GM12878 (cell line): ENCODE results near the gene LCA5. TPM values are rescaled to one million over a fixed set of nuclear protein-coding genes. Genes with fewer than 3 reads are reported as not detected.

Source experiments
- ATAC-seq: fragments of 200-7000 bp; cut with Tn5 transposase; 3 replicates; pipeline ENCODE4 v1.9.1; 2020; ENCODE audit warnings: mild to moderate bottlenecking, moderate library complexity
- BruUV-seq: library from RNA; stranded (reverse); fragments of 400-500 nt; replicated peaks from 2 replicates; lab custom pipeline; 2021; lab: Mats Ljungman, UMichigan
- CTCF ChIA-PET: fragments of 300-600 bp; sonication (Branson Sonifier 250); formaldehyde crosslinking; extraction: SDS; loops from one replicate; lab custom pipeline; 2021; ENCODE audit warnings: inconsistent platforms; lab: Yijun Ruan, JAX
- POLR2A ChIA-PET: fragments of 350-600 bp; formaldehyde crosslinking; extraction: SDS; loops from one replicate; lab custom pipeline; 2021; ENCODE audit warnings: inconsistent platforms; lab: Charles Lee
- RAD21 ChIA-PET: fragments of 300-600 bp; sonication (Branson Sonifier 250); formaldehyde crosslinking; loops from one replicate; lab custom pipeline; 2023; ENCODE audit warnings: antibody characterized with exemption; ENCODE audit not compliant: unreplicated experiment; lab: Charles Lee
- SMC1A ChIA-PET: fragments of 300-600 bp; sonication (Branson Sonifier 250); formaldehyde crosslinking; loops from one replicate; lab custom pipeline; 2023; ENCODE audit not compliant: unreplicated experiment, uncharacterized antibody; lab: Charles Lee
- DNase-seq: peaks from one replicate; pipeline ENCODE4 v3.0.0-alpha.2; 2011; ENCODE audit warnings: low read depth, low spot score
- FAIRE-seq: peaks from 3 replicates; lab custom pipeline; 2011; peaks lifted over from hg19 to GRCh38; lab: Jason Lieb, UNC
- H2AFZ ChIP-seq: 2 replicates; pipeline ENCODE4 v1.6.0; 2011; ENCODE audit warnings: low read depth, low read length, control low read depth; ENCODE audit not compliant: control insufficient read depth
- H3K27ac ChIP-seq: 2 replicates; pipeline ENCODE4 v1.5.1; 2011; ENCODE audit warnings: control low read depth; ENCODE audit not compliant: control insufficient read depth, insufficient read depth
- H3K27me3 ChIP-seq, 2 experiments: replicated peaks in 1 of 2; 2 replicates each; pipeline versions ENCODE4 v1.6.0 to v1.6.1; 2011; ENCODE audit warnings: low read length in 1 of 2; ENCODE audit not compliant: control insufficient read depth in 2 of 2, insufficient read depth in 2 of 2
- H3K36me3 ChIP-seq, 2 experiments: 2 replicates each; pipeline ENCODE4 v1.5.1; 2011; ENCODE audit warnings: low read length in 1 of 2; ENCODE audit not compliant: control insufficient read depth in 2 of 2, insufficient read depth in 2 of 2
- H3K4me1 ChIP-seq: 2 replicates; pipeline ENCODE4 v1.6.1; 2011; ENCODE audit warnings: mild to moderate bottlenecking, low read length, moderate library complexity, mixed read lengths; ENCODE audit not compliant: control insufficient read depth, insufficient read depth
- H3K4me2 ChIP-seq: 2 replicates; pipeline ENCODE4 v1.6.0; 2011; ENCODE audit warnings: control low read depth; ENCODE audit not compliant: control insufficient read depth, insufficient read depth
- H3K4me3 ChIP-seq: fragments of 200-600 bp; sonication (generic); 2 replicates; pipeline ENCODE4 v1.5.1; 2016
- H3K79me2 ChIP-seq: 2 replicates; pipeline ENCODE4 v1.6.0; 2011; ENCODE audit warnings: low read length; ENCODE audit not compliant: control insufficient read depth, insufficient read depth
- H3K9ac ChIP-seq: 2 replicates; pipeline ENCODE4 v1.8.0; 2011; ENCODE audit warnings: low read length, control low read depth, mixed read lengths; ENCODE audit not compliant: control insufficient read depth, insufficient read depth
- H3K9me3 ChIP-seq: replicated peaks from 3 replicates; pipeline ENCODE4 v1.5.1; 2011; ENCODE audit warnings: mild to moderate bottlenecking, low read length; ENCODE audit not compliant: control insufficient read depth, insufficient read depth
- H4K20me1 ChIP-seq: 2 replicates; pipeline ENCODE4 v1.6.0; 2011; ENCODE audit not compliant: control insufficient read depth, insufficient read depth
- ATF7 ChIP-seq: fragments of 450-650 bp; IDR thresholded peaks from 2 replicates; pipeline ENCODE4 v1.6.1; 2016; ENCODE audit warnings: low read depth, mild to moderate bottlenecking
- BCL11A ChIP-seq: IDR thresholded peaks from 2 replicates; pipeline ENCODE4 v1.6.1; 2011; ENCODE audit warnings: low read depth, low read length
- CBX5 ChIP-seq: sonication (generic); IDR thresholded peaks from 2 replicates; pipeline ENCODE4 v1.6.1; 2016; ENCODE audit warnings: low read depth, moderate library complexity, mild to moderate bottlenecking, inconsistent platforms
- FOS ChIP-seq: IDR thresholded peaks from 3 replicates; pipeline ENCODE4 v1.6.1; 2011; ENCODE audit warnings: borderline replicate concordance; ENCODE audit not compliant: insufficient read length; ENCODE audit errors: extremely low read depth
- HDAC6 ChIP-seq: fragments of 200-600 bp; sonication (generic); IDR thresholded peaks from one replicate; pipeline ENCODE4 v1.8.0; 2017; ENCODE audit warnings: antibody characterized with exemption; ENCODE audit not compliant: unreplicated experiment
- IKZF2 ChIP-seq, 2 experiments: fragments of 450-650 bp; IDR thresholded peaks; 2 replicates each; pipeline ENCODE4 v1.6.1; 2017; ENCODE audit warnings: mild to moderate bottlenecking in 2 of 2, moderate library complexity in 2 of 2
- IRF4 ChIP-seq: IDR thresholded peaks from 2 replicates; pipeline ENCODE4 v1.6.1; 2011; ENCODE audit warnings: low read depth, low read length
- KAT2A ChIP-seq: conservative IDR thresholded peaks from 2 replicates; pipeline ENCODE4 v1.6.1; 2011; ENCODE audit warnings: low read depth, low read length; ENCODE audit not compliant: control insufficient read depth
- KLF5 ChIP-seq: fragments of 450-650 bp; IDR thresholded peaks from 2 replicates; pipeline ENCODE4 v1.6.1; 2014; ENCODE audit warnings: mild to moderate bottlenecking; ENCODE audit not compliant: partially characterized antibody
- NR2C1 ChIP-seq: fragments of 450-650 bp; IDR thresholded peaks from 2 replicates; pipeline ENCODE4 v1.6.1; 2017; ENCODE audit warnings: antibody characterized with exemption, mild to moderate bottlenecking, moderate library complexity
- PML ChIP-seq: IDR thresholded peaks from 2 replicates; pipeline ENCODE4 v1.6.1; 2012; ENCODE audit warnings: low read length, inconsistent platforms
- SMC3 ChIP-seq: IDR thresholded peaks from 2 replicates; pipeline ENCODE4 v1.6.1; 2011; ENCODE audit warnings: low read length, improper control_type of control experiment, borderline replicate concordance
- SUZ12 ChIP-seq: fragments of 200-600 bp; sonication (generic); IDR thresholded peaks from one replicate; pipeline ENCODE4 v1.6.1; 2018; ENCODE audit warnings: antibody characterized with exemption, mild to moderate bottlenecking; ENCODE audit not compliant: unreplicated experiment
- TARDBP ChIP-seq: IDR thresholded peaks from 2 replicates; pipeline ENCODE4 v1.6.1; 2016; ENCODE audit warnings: borderline replicate concordance
- ZNF217 ChIP-seq: fragments of 450-650 bp; IDR thresholded peaks from 2 replicates; pipeline ENCODE4 v1.6.1; 2017; ENCODE audit warnings: antibody characterized with exemption, mild to moderate bottlenecking
- in situ Hi-C: fragments of 300-500 bp; cut with MboI; formaldehyde crosslinking; loops from 9 replicates; pipeline ENCODE4 v1.14.3; 2018; ENCODE audit warnings: mixed read lengths
- intact Hi-C: fragments of 100-400 bp; cut with micrococcal nuclease; formaldehyde crosslinking; loops from one replicate; pipeline ENCODE4 v1.14.2; 2022; ENCODE audit not compliant: unreplicated experiment
- polyA plus RNA-seq, 11 experiments: library from polyadenylated mRNA; depleted of rRNA in 4 of 11; unstranded in 6 of 11; stranded (reverse) in 5 of 11; fragments of >200 nt; fragmentation: Nextera tagmentation in 4 of 11; fragmentation: Illumina TruSeq in 1 of 11; extraction: Ambion mirVana in 4 of 11; extraction: Trizol in 1 of 11; gene quantifications; 1 replicate in 1 of 11; 2 replicates in 10 of 11; pipeline versions ENCODE4 v1.2.1 to v1.2.3, GENCODE V29; 2011 to 2016; ENCODE audit warnings: inconsistent platforms in 2 of 11, missing spikeins in 2 of 11, low read depth in 1 of 11
- total RNA-seq, 4 experiments: library from RNA; depleted of rRNA in 3 of 4; stranded (reverse); fragments of >200 nt in 3 of 4; fragmentation: Illumina TruSeq in 1 of 4; extraction: Trizol in 1 of 4; gene quantifications; 2 replicates each; pipeline versions ENCODE4 v1.2.1 to v1.2.3, GENCODE V29; 2013 to 2021
- TF ChIP-seq, protein P1 (sequence below): IDR thresholded peaks from 2 replicates; pipeline ENCODE4 v1.6.1; 2011; ENCODE audit warnings: borderline replicate concordance, low read depth, mild to moderate bottlenecking, moderate library complexity, mixed read lengths, low read length; ENCODE audit not compliant: insufficient read depth; ENCODE audit errors: extremely low read length
- TF ChIP-seq, protein P2 (sequence below): fragments of 450-650 bp; IDR thresholded peaks from 2 replicates; pipeline ENCODE4 v1.6.1; 2018; ENCODE audit warnings: mild to moderate bottlenecking, low read depth, moderate library complexity; ENCODE audit not compliant: partially characterized antibody
- TF ChIP-seq, protein P3 (sequence below): fragments of 450-650 bp; IDR thresholded peaks from 2 replicates; pipeline ENCODE4 v1.6.1; 2017; ENCODE audit warnings: borderline replicate concordance

Gene LCA5
- total and polyA plus RNA-seq, 10 of the 15 experiments (the other 5 are each of a cell fraction or from before 2014, with no cell fraction given): 0.13 to 0.45 (median 0.27) TPM

DNA sequence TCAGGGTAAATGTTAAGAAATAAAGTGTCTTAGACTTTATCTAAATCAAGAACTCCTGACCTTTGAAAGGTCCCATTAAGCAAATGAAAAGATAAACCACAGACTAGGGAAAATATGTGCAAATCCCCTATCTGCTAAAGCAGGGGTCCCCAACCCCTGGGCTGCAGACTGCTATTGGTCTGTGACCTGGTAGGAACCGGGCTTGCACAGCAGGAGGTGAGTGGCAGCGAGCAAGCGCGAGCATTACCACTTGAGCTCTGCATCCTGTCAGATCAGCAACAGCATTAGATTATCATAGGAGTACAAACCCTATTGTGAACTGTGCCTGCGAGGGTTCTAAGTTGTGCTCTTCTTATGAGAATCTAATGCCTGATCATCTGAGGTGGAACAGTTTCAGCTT, 42.4 kb downstream of the LCA5 start (continued):
- no peak for TF ChIP-seq HDAC6
- TF ChIP-seq, protein P1, sequence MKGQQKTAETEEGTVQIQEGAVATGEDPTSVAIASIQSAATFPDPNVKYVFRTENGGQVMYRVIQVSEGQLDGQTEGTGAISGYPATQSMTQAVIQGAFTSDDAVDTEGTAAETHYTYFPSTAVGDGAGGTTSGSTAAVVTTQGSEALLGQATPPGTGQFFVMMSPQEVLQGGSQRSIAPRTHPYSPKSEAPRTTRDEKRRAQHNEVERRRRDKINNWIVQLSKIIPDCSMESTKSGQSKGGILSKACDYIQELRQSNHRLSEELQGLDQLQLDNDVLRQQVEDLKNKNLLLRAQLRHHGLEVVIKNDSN: no peak
- TF ChIP-seq KLF5: no peak
- no peak for TF ChIP-seq ZNF217
- TF ChIP-seq KAT2A: no peak
- TF ChIP-seq NR2C1: no peak
- TF ChIP-seq, protein P2, sequence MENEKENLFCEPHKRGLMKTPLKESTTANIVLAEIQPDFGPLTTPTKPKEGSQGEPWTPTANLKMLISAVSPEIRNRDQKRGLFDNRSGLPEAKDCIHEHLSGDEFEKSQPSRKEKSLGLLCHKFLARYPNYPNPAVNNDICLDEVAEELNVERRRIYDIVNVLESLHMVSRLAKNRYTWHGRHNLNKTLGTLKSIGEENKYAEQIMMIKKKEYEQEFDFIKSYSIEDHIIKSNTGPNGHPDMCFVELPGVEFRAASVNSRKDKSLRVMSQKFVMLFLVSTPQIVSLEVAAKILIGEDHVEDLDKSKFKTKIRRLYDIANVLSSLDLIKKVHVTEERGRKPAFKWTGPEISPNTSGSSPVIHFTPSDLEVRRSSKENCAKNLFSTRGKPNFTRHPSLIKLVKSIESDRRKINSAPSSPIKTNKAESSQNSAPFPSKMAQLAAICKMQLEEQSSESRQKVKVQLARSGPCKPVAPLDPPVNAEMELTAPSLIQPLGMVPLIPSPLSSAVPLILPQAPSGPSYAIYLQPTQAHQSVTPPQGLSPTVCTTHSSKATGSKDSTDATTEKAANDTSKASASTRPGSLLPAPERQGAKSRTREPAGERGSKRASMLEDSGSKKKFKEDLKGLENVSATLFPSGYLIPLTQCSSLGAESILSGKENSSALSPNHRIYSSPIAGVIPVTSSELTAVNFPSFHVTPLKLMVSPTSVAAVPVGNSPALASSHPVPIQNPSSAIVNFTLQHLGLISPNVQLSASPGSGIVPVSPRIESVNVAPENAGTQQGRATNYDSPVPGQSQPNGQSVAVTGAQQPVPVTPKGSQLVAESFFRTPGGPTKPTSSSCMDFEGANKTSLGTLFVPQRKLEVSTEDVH: no peak
- TF ChIP-seq BCL11A: no peak
- no peak for TF ChIP-seq IRF4
- no peak for TF ChIP-seq IKZF2 (IDR thresholded peaks at IDR 0.05)
- no peak for TF ChIP-seq SUZ12

DNA sequence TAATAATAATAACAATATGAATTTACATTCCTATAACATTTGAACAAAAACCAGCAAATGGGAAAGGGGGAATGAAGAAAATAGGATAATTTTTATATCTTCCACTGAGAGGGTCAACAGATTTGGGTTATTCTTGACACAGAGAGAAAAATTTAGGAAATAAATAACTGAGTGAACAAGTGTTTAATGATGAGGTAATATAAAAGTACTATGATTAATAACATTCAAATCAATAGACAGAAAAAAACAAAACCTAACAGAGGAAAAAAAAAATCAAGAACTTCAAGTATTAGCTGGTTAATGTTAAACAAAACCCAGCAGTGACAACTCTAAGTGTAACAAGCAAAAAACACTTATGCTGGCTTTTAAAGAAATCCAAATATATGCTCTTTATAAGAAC, 66.5 kb downstream of the LCA5 start:
- ChIA-PET CTCF (no interaction called here), POLR2A (no interaction called here)
- no TSS peak for BruUV-seq
- TF ChIP-seq, protein P3, sequence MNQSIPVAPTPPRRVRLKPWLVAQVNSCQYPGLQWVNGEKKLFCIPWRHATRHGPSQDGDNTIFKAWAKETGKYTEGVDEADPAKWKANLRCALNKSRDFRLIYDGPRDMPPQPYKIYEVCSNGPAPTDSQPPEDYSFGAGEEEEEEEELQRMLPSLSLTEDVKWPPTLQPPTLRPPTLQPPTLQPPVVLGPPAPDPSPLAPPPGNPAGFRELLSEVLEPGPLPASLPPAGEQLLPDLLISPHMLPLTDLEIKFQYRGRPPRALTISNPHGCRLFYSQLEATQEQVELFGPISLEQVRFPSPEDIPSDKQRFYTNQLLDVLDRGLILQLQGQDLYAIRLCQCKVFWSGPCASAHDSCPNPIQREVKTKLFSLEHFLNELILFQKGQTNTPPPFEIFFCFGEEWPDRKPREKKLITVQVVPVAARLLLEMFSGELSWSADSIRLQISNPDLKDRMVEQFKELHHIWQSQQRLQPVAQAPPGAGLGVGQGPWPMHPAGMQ: no peak
- no peak for TF ChIP-seq PML
- TF ChIP-seq, protein P2: no peak
- TF ChIP-seq SMC3: no peak
- no peak for TF ChIP-seq ATF7
- no peak for TF ChIP-seq FOS
- no peak for TF ChIP-seq TARDBP
- TF ChIP-seq CBX5: no peak

More for the DNA sequence above, 66.5 kb downstream of the LCA5 start:
- no peaks in the 10 kb centered on the region for H3K79me2 ChIP-seq
- no peaks in the 10 kb centered on the region for H3K27me3 ChIP-seq
- no peak overlapping the region for H3K4me2 ChIP-seq
- SMC1A ChIA-PET: no interaction called here
- no peaks in the 10 kb centered on the region for H4K20me1 ChIP-seq
- no peak overlapping the region for H3K9ac ChIP-seq
- no peaks in the 10 kb centered on the region for H3K36me3 ChIP-seq
- H3K4me1 ChIP-seq: no peaks in the 10 kb centered on the region
- no peak overlapping the region for H2AFZ ChIP-seq
- no peak overlapping the region for H3K4me3 ChIP-seq
- FAIRE-seq (no peak), DNase-seq (no peak), ATAC-seq (no peak)
- intact Hi-C loops: no loop called here
- no peaks in the 10 kb centered on the region for H3K9me3 ChIP-seq
- RAD21 ChIA-PET: no interaction called here
- H3K27ac ChIP-seq: no peak overlapping the region
- in situ Hi-C loops: no loop called here
